AG08396 (cell line): ENCODE results near the gene CCND1.
A peak's percentile ranks its signal among the peaks of the same experiment; 100 is the strongest.

Experiments
- DNase-seq: peaks from one replicate; pipeline ENCODE4 v3.0.0; 2012; ENCODE audit warnings: low spot score, mixed read lengths

CCND1 gene

DNA sequence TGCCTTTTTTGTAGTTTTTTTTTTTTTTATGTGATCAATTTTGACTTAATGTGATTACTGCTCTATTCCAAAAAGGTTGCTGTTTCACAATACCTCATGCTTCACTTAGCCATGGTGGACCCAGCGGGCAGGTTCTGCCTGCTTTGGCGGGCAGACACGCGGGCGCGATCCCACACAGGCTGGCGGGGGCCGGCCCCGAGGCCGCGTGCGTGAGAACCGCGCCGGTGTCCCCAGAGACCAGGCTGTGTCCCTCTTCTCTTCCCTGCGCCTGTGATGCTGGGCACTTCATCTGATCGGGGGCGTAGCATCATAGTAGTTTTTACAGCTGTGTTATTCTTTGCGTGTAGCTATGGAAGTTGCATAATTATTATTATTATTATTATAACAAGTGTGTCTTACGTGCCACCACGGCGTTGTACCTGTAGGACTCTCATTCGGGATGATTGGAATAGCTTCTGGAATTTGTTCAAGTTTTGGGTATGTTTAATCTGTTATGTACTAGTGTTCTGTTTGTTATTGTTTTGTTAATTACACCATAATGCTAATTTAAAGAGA is 12.5 kb downstream of the CCND1 start:
- no peak for DNase-seq

DNA sequence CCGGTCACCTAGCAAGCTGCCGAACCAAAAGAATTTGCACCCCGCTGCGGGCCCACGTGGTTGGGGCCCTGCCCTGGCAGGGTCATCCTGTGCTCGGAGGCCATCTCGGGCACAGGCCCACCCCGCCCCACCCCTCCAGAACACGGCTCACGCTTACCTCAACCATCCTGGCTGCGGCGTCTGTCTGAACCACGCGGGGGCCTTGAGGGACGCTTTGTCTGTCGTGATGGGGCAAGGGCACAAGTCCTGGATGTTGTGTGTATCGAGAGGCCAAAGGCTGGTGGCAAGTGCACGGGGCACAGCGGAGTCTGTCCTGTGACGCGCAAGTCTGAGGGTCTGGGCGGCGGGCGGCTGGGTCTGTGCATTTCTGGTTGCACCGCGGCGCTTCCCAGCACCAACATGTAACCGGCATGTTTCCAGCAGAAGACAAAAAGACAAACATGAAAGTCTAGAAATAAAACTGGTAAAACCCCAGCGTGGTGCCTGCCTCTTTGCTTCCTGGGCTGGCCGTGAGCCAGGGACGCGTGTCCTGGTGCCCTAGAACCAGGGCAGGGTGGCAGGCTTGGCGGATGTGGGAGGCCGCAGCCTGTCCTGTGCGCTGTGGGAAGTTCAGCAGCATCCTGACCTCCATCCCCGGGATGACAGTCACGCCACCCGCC is 13.2 kb downstream of the CCND1 start:
- DNase-seq: no peak

DNA sequence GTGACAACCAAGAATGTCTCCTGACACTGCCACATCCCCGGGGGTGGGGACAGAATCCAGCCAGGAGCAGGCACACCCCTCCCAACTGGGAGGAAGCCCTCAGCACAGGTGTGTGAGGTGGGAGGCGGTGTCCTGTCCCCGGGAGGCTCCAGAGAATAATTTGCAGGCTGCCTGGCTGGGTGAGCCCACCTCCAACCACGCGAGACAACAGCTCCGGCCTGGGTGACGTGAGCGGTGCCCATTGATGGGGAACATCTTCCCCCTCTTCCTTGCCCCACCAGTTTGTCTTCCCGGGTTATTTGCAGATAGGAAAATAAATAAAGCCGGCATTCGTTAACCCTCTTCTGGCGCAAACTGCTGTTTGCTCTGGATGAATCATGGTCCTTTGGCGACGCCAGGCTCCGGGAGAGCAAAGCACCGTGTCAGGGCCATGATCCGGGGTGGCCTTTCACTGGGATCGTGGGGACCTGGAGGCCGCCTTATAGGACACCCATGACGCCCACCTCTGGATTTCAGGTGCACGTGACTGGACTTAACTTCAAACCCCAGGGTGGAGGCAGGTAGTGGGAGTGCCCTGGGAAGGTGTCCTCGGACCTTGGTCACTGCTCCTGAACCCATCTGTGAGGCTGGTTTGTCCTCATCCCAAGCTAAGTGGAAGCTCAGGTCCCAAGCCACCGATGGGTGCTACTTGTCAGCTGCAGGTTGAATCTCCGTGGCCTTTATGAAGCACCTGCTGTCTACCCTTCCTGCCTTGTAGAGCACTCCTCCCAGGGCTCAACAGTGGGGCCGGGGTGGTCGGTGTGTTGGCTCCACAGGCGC is 13.9 kb downstream of the CCND1 start:
- DNase-seq: peak; percentile 41

DNA sequence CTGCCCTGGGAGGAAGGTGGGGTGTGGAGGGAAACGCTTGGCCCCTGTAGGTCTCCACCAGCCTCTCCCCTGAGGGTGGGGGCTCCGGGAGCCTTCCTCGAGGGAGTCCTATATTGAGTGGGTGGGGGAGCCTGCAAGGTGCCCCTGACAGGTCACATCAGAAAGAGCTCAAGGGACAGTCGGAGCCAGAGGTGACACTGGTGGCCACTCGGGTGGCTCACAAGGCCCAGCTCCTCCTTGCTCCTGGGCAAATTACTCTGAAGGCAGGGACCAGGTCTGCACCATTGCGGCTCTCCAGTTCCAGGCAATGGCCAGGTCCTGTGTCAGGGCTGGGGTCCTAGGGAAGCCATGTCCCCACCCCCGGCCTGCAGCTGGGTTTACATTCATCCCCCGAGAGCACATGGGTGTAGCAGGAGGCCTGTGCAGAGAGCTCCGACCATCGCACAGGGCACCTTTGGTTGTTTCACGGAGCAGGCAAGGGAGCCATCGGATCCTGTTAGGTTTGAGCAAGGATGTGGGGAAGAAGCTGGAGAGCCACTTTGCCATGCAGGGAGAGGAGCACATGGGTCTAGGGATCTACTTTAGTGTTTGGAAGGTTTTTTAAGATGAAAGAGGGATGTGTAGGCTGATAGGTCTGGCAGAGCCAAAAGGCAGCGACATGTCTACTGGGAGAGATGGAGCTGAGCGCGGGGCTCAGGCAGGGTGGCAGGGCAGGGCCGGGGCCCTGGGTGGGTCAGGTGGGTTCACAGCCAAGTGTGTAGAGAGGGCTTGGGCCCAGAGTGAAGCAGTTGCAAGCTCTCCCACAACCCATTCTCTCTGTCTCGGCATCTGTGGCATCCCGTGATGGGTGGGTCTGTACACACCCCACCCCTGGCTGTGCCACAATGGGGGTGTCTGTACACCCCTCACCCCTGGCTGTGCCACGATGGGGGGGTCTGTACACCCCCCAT is 14.8 kb downstream of the CCND1 start:
- no peak for DNase-seq

DNA sequence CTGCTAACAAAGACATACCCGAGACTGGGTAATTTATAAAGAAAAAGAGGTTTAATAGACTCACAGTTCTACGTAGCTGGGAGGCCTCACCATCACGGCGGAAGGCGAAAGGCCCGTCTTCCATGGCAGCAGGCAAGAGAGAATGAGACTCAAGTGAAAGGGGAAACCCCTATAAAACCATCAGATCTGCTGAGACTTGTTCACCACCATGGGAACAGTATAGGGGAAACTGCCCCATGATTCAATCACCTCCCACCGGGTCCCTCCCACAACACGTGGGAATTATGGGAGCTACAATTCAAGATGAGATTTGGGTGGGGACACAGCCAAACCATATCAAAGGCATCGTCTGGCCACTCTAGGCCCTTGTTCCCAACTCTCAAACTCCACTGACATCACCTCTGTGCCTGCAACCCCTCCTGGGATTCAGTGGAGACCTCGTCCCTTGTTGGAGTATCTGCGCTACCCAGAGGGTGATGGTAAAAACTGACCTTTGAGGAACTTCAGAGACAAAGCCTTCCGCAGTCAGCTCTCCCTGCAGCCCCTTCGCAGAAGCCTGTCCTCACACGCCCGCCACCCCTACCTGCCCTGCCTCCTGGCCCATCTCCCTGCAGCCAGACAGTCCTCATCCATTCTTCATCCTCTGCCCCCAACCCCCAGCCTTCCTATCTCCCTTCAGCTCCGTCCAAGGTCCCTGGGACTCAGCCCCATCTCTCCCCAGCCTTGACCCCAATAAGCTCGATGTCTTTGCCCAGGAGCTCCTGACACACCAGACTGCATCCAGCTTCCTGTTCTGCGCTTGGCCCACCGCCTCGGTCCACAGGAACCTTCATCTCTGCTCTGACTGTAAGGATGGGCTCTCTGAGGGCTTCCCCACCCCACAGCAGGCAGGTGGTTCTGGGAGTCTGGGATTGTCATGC is 15.8 kb downstream of the CCND1 start:
- no peak for DNase-seq

DNA sequence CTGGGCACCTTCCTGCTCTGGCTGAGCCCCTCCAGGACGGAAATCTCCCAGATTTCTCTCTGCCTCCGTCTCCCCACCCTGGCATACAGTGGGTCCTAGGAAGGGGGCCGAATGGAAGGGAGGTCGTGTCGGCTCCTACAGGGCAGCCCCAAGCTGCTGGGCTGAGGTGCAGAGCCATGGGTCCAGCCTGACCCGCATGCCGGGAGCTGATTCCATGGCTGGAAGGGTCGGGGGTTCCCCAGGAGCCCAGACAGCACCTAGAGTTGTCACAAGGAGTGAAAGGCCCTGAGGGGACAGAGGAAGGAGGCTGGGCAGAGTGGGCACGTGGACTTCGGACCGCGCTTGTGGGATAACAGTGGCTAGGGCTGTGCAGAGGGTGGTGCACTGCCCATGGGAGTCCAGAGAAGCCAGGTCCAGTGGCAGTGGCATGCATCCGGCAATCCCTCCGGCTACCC is 16.5 kb downstream of the CCND1 start:
- no peak for DNase-seq

DNA sequence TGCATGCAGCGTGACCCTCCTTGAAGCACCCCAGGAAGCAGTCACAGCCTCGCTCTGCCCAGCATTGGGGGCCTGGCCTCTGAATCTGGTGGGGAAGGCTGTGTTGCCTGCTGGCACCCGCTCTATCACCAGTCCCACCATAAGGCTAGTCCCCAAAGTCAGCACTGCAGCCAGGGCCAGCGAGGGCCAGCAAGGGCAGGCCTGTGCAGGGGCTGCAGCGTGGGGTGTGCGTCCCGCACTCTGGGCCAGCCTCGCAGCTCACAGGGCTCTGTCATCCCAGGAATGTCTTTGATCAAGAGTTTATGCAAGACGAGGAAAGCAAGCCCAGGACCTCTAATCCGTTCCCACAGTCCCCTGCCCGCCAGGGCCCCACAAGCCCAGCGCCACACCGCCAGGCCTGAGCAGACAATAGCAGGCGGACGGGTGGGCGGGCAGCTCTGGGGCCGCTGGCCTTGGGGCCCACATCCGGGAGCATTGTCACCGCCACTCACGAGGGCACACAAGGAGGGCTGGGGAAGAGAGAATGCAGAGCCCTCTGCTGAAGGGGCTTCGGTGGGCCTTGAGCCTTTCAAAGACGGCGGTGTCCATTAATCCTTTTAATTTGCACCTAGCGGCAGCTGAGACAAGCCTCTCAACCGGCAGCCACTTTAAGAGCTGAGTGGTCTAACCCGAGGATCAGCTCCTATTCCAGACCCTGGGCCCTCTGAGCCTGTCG is 17.1 kb downstream of the CCND1 start:
- peak; percentile 50 for DNase-seq

DNA sequence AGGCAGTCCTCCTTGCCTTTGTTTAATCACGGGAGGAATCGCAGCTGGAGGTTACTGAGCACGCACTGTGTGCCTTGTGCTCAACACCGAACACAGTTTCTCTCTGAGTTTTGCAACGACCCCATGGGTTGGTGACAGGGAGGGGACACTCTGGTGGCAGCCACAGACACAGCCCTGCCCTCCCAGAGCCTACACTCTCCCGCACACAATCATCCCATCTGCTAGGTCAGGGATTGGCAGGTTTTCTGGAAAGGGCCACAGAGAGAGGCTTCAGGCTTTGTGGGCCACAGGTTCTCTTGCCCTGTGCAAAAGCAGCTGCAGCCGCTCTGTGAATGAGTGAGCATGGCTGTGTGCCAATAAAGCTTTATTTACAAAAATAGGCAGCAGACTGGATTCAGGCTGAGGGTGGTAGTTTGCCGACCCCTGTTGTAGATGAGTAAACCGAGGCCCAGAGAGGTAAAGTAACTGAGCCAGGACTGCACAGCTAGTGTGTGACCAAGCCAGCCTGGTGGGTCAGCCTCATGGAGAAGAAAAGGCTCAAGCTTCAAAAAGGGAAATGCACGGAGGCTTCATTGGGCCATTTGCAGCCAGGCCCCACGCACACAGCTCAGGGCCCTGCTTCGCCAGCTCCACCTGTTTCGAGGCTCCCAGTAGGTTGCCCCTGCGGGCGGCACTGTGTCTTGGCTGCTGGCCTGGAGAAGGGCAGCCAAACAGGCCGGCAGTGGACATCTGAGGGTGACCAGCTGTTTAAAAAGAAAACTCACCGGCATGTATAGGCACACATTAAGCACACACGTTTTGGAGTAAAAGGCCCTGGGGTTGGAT is 17.9 kb downstream of the CCND1 start:
- DNase-seq: no peak

DNA sequence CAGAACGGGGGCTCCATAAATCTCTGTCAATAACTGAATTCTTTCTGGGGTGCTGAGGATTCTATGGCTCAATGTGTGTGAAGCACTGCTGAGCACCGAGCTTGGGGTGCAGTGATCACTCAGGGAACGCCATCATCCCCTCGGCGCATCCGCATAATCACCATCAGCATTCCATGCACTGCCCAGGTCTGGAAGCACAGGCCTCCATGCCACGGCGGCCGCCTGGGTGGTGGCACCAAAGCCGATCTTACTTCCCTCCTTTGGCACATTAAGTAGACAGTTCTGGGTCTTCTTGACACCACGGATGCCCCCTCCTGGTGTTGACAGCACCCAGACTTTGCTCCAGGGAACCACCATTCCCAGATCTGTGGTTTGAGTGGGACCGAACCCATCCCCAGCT is 18.6 kb downstream of the CCND1 start:
- no peak for DNase-seq

DNA sequence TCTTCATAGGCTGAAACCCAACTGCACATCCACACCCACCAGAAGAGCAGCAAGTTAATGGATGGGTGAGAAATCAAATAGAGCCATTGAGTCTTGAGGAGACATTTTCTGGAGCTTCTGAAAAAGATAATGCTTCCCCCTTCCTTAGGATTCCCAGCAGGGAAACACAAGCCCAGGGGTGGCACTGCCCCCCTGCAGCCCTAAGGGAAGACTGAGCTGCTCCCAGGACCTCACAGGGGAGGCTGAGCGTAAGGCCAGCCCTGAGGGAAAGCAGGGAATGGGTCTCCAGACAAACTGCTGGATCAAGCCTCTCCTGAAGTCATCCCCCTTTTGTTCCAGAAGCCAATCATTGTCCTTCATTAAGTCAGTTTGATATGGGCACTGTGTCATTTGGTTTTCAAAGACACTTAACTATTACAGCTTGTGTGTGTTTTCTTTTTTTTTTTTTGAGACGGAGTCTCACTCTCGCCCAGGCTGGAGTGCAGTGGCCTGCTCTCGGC is 19.1 kb downstream of the CCND1 start:
- DNase-seq: no peak

DNA sequence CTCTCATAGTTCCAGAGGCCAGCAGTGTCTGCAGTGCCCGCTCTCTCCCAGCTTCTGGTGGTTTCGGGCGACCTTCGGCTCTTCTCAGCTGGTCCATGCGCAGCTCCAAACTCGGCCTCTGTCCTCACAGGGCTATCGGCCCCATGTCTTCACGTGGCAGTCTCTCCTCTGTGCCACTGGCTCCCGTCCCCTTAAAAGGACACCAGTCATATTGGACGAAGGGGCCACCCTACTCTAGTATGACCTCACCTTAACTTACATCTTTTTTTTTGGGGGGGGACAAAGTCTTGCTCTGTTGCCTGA is 20.4 kb downstream of the CCND1 start:
- no peak for DNase-seq

DNA sequence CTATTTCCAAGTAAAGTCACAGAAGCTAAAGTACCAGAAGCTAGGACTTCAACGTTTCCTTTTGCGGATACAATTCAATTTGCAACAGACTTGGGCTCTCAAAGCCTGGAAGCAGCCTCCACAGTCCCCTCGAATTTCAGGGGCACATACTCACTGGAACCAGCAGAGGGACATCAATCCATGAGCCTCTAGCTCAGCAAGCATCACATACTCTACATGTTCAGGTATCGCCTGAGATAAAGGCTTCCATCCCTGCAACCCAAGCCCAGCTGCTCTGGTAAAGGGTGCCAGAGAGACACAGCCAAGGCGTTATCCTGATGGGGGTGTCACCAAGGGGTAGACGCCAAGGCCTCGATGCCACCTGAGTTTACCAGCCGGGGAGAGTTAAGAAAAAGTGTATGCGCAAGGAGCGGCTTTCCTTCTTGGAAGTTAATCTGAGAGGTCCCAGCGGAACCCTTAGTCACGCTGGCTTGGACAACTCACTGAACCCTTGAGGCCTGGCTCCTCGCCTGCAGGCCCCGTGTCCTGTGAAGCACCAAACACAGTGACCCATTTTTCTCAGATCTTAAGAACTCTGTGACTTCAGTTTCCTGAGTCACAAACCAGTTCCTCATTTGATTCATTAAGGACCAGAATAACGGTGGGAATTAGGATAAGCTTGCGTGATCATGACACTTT is 21.2 kb downstream of the CCND1 start:
- DNase-seq: no peak

DNA sequence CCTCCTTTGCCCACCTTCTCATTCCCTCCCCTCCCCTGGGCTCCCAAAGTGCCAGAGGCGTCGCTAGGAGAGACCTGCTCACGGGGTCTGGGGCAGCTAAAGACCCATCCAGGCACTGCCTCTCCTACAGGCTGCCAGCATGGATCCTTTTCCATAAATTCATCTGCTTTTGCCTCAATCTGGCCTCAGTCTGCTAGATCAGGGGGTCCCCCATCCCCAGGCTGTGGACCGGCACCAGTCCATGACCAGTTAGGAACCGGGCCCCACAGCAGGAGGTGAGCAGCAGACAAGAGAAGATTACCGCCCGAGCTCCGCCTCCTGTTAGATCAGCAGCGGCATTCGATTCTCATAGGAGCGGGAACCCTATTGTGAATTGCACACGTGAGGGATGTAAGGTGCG is 21.9 kb downstream of the CCND1 start:
- no peak for DNase-seq

DNA sequence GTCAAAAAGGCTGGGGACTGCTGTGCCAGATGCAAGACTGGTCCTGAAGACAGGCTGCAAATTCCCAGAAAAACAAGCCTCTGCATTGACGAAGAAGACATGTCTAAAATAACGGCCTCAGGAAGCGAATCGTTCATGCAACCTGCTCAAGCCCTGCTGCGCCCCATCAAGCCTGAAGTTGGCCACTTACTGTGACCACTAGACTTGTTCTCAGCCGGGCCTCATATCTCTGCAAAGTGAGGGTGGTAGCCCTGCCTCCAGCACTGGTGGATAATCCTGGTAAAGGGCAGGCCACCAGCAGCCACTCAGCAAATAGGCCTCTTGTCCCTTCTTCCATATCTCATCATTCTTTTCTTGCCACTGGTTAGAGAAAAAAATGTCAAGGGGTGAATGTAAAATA is 22.4 kb downstream of the CCND1 start:
- DNase-seq: no peak

DNA sequence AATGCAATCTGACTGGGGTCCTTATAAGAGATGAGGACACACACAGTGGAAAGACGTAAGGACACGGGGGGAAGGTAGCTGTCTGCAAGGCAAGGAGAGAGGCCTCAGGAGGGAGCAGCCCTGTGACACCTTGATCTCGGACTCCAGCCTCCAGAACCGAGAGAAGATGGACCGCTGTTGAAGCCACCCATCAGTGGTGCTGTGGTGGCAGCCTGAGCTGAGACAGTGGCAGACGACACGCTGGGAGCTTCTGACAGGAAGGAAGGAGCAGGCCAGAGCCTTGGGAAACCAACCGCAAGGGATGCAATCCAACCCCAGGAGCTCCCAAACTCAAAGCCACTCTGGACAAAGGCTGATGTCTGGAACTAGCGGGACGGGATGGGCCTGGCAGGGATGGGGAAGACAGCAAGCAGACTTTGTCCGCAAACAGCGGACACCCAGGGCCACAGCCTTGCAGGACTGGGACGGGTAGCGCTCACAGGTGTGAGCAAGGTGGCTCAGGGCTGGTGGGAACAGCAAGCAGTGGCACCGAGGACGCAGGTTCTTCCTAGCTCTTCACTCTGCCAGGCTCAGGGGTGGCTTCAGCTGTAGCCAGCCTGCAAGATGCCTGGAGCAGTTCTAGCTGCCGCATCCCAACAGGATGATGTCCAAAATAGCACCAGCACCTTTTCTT is 23.3 kb downstream of the CCND1 start:
- DNase-seq: no peak

DNA sequence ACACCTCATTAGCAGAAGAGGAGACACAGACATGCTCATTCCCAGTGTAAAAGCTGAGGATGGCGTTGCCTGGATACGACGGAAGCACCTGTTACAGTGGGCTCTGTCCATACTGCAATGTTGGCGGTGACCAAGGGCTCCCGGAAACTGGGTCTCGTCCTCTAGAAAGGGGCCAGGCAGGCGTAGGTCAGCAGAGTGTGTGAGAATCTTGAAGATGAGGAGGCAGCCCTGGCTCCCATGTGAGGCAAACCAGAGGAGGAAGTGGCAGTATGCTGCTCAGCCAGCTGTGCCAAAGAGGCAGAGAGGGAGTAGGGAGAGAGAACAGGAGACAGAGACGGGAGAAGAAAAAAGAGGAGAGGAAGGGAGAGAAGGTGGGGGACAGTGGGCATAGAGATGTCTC is 23.9 kb downstream of the CCND1 start:
- no peak for DNase-seq

DNA sequence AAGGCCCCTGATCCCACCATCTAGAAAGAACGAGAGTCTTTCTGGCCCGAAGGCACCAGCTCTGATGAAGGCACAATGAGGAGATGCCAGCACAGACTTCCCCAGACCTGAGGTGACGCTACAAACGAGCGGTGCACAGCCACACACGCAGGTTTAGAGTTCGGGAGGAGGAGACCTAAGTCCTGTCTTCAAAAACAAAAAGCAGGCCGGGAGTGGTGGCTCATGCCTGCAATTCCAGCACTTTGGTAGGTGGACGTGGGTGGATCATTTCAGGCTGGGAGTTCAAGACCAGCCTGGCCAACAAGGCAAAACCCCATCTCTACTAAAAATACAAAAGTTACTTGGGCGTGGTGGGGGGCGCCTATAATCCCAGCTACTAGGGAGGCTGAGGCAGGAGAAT is 24.7 kb downstream of the CCND1 start:
- DNase-seq: no peak

DNA sequence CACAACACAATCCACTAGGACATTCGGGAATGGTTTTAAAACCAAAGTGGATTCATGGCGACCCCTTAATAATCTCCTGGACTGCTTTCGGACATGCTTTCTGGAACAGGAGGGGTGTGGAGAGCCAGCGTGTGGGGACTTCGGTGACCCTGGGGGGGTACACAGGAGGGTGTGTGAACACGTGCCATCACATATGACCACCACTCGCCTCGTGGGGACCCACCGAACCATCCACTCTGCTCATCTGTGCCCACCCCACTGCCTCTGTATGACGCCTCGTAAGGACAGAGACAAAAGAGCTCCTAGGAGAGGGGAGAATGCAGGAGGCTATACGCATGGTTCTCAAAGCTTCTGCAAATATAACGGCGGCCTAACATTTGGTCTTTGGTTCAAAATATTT is 25.3 kb downstream of the CCND1 start:
- no peak for DNase-seq
